HepG2 (cell line): Measurements from ENCODE around the gene COL4A2. TPM values are rescaled to one million over a fixed set of nuclear protein-coding genes. Genes with fewer than 3 reads are reported as not detected.

ENCODE experiments used
- ATAC-seq: fragments of 200-7000 bp; cut with Tn5 transposase; 3 replicates; pipeline ENCODE4 v1.9.1; 2020; ENCODE audit warnings: mild to moderate bottlenecking, moderate library complexity
- BruUV-seq: library from RNA; stranded (reverse); fragments of 400-500 nt; replicated peaks from 2 replicates; lab custom pipeline; 2021; lab: Mats Ljungman, UMichigan
- CTCF ChIA-PET: fragments of 300-600 bp; formaldehyde crosslinking; extraction: SDS; loops from one replicate; lab custom pipeline; 2021; ENCODE audit warnings: low total read pairs, inconsistent platforms, low intra/inter-chr PET ratio; lab: Yijun Ruan, JAX
- POLR2A ChIA-PET: fragments of 350-600 bp; sonication (Branson Sonifier 250); formaldehyde crosslinking; loops from one replicate; lab custom pipeline; 2020; ENCODE audit warnings: antibody characterized with exemption, inconsistent platforms; lab: Yijun Ruan, JAX
- DNase-seq: peaks from one replicate; pipeline ENCODE4 v3.0.0-alpha.2; 2015; ENCODE audit warnings: low spot score
- FAIRE-seq: peaks from 3 replicates; lab custom pipeline; 2011; peaks lifted over from hg19 to GRCh38; lab: Jason Lieb, UNC
- H2AFZ ChIP-seq: one replicate; pipeline ENCODE4 v1.6.1; 2011; ENCODE audit warnings: low read length, inconsistent platforms
- H3K27ac ChIP-seq: fragments of 300-600 bp; 3 replicates; pipeline ENCODE4 v1.8.0; 2011; ENCODE audit warnings: mixed run types, mild to moderate bottlenecking, mixed read lengths, low read length, inconsistent platforms; ENCODE audit not compliant: insufficient read depth; ENCODE audit errors: extremely low read length
- H3K27me3 ChIP-seq, 2 experiments: fragments of 200-600 bp in 1 of 2; 2 replicates in 1 of 2; 3 replicates in 1 of 2; pipeline versions ENCODE4 v1.6.0 to v1.8.0; 2011; ENCODE audit warnings: low read length in 2 of 2, mild to moderate bottlenecking in 2 of 2, moderate library complexity in 2 of 2, inconsistent platforms in 1 of 2; ENCODE audit not compliant: insufficient read depth in 2 of 2, control insufficient read depth in 1 of 2
- H3K36me3 ChIP-seq, 2 experiments: fragments of 200-600 bp in 1 of 2; replicated peaks in 1 of 2; 2 replicates in 1 of 2; 3 replicates in 1 of 2; pipeline versions ENCODE4 v1.5.1 to v1.8.0; 2011; ENCODE audit warnings: low read length in 2 of 2, inconsistent platforms in 1 of 2; ENCODE audit not compliant: insufficient read depth in 2 of 2, control insufficient read depth in 1 of 2
- H3K4me1 ChIP-seq: 2 replicates; pipeline ENCODE4 v1.5.1; 2012; ENCODE audit warnings: low read length, inconsistent platforms; ENCODE audit not compliant: insufficient read depth
- H3K4me2 ChIP-seq: 2 replicates; pipeline ENCODE4 v1.6.0; 2011; ENCODE audit warnings: low read depth, low read length, inconsistent platforms
- H3K4me3 ChIP-seq, 3 experiments: fragments of 200-600 bp in 1 of 3; sonication (generic), shearing (Covaris generic) in 1 of 3; replicated peaks in 1 of 3; 2 replicates each; pipeline ENCODE4 v1.5.1; 2011 to 2016; ENCODE audit warnings: low read length in 3 of 3, inconsistent platforms in 2 of 3, low read depth in 2 of 3, mild to moderate bottlenecking in 2 of 3, control low read depth in 1 of 3, mixed read lengths in 1 of 3; ENCODE audit not compliant: insufficient read depth in 1 of 3
- H3K79me2 ChIP-seq: one replicate; pipeline ENCODE4 v1.6.1; 2011; ENCODE audit warnings: low read length, inconsistent platforms; ENCODE audit not compliant: insufficient read depth
- H3K9ac ChIP-seq: 2 replicates; pipeline ENCODE4 v1.6.0; 2011; ENCODE audit warnings: mild to moderate bottlenecking, low read depth, low read length, inconsistent platforms; ENCODE audit not compliant: insufficient read depth
- H3K9me3 ChIP-seq: 2 replicates; pipeline ENCODE4 v1.5.1; 2012; ENCODE audit warnings: mild to moderate bottlenecking, low read length
- H4K20me1 ChIP-seq: 2 replicates; pipeline ENCODE4 v1.6.0; 2011; ENCODE audit warnings: inconsistent platforms, mild to moderate bottlenecking, low read length, moderate library complexity; ENCODE audit not compliant: insufficient read depth
- FLYWCH1 ChIP-seq: sonication (generic); formaldehyde crosslinking; IDR thresholded peaks from 2 replicates; pipeline ENCODE4 v1.8.1; 2023; ENCODE audit warnings: mild to moderate bottlenecking, missing genetic modification reagents
- IRF9 ChIP-seq: sonication (generic); formaldehyde crosslinking; IDR thresholded peaks from 2 replicates; pipeline ENCODE4 v1.8.0; 2022; ENCODE audit warnings: missing genetic modification reagents, mild to moderate bottlenecking, borderline replicate concordance
- KDM3A ChIP-seq: IDR thresholded peaks from 2 replicates; pipeline ENCODE4 v1.6.1; 2018; ENCODE audit warnings: low read depth, missing compliant biosample characterization
- TARDBP ChIP-seq: sonication (generic); formaldehyde crosslinking; IDR thresholded peaks from 2 replicates; pipeline ENCODE4 v1.8.0; 2022; ENCODE audit warnings: mild to moderate bottlenecking, missing genetic modification reagents
- ZBTB40 ChIP-seq, 2 experiments: fragments of 450-650 bp in 1 of 2; sonication (generic) in 1 of 2; formaldehyde crosslinking in 1 of 2; IDR thresholded peaks; 2 replicates each; pipeline versions ENCODE4 v1.6.1 to v1.8.0; 2016 to 2022; ENCODE audit warnings: antibody characterized with exemption in 1 of 2, mild to moderate bottlenecking in 1 of 2, missing genetic modification reagents in 1 of 2
- ZNF557 ChIP-seq: sonication (generic); formaldehyde crosslinking; IDR thresholded peaks from 2 replicates; pipeline ENCODE4 v1.4.0; 2020; ENCODE audit warnings: missing genetic modification reagents
- ZNF674 ChIP-seq: sonication (generic); formaldehyde crosslinking; IDR thresholded peaks from 2 replicates; pipeline ENCODE4 v1.5.0; 2020; ENCODE audit warnings: low read depth, mild to moderate bottlenecking, missing genetic modification reagents
- ZSCAN12 ChIP-seq: sonication (generic); formaldehyde crosslinking; IDR thresholded peaks from 2 replicates; pipeline ENCODE4 v1.9.0; 2021; ENCODE audit warnings: mild to moderate bottlenecking, missing genetic modification reagents
- WGBS: methylation state at CpG from one replicate; pipeline ENCODE4 v1.1.6; 2017; ENCODE audit warnings: low lambda C conversion rate; 5-methylcytosine and 5-hydroxymethylcytosine counted together
- in situ Hi-C: cut with HindIII; loops from 2 replicates; pipeline ENCODE4 v1.10.0; 2017; ENCODE audit warnings: low pct_unique_long_range_greater_than_20kb; ENCODE audit not compliant: extremely low pct_ligation_motif_present
- intact Hi-C: fragments of 100-400 bp; cut with micrococcal nuclease; formaldehyde crosslinking; loops from one replicate; pipeline ENCODE4 v1.10.0; 2022; ENCODE audit not compliant: unreplicated experiment
- polyA plus RNA-seq, 8 experiments: library from polyadenylated mRNA; depleted of rRNA in 3 of 8; stranded (reverse) in 7 of 8; unstranded in 1 of 8; fragments of >200 nt; fragmentation: Illumina TruSeq in 4 of 8; extraction: Trizol in 4 of 8; gene quantifications; 2 replicates each; pipeline versions ENCODE4 v1.2.1 to v1.2.3, GENCODE V29; 2011 to 2016; ENCODE audit warnings: low read depth in 4 of 8, missing spikeins in 1 of 8, mixed read lengths in 1 of 8; ENCODE audit not compliant: insufficient read depth in 1 of 8
- total RNA-seq, 5 experiments: library from RNA; depleted of rRNA; stranded (reverse); fragments of >200 nt; fragmentation: Illumina TruSeq; extraction: Trizol; gene quantifications; 2 replicates each; pipeline ENCODE4 v1.2.3, GENCODE V29; 2016; ENCODE audit warnings: low read depth in 1 of 5
- TF ChIP-seq, protein P1 (sequence below): IDR thresholded peaks from 2 replicates; pipeline ENCODE4 v1.6.1; 2012; ENCODE audit warnings: low read depth, low read length, improper control_type of control experiment

COL4A2 gene
- total and polyA plus RNA-seq, 2 of the 13 experiments (the other 11 are each of a cell fraction or from before 2014, with no cell fraction given), result 0.22 to 1.9 TPM

- intact Hi-C loops, result no loop called here
- H3K9me3 ChIP-seq, result no peaks in the 10 kb centered on the region
- H3K9ac ChIP-seq, result no peak overlapping the region
- H3K4me3 ChIP-seq, result no peak overlapping the region
- 18% methylated on average over 4 of the region's 4 CpGs for WGBS
- no peaks in the 10 kb centered on the region for H3K79me2 ChIP-seq
- FAIRE-seq (no peak), DNase-seq (no peak), ATAC-seq (no peak)
- H3K27me3 ChIP-seq, result peaks cover 2 to 58% of the 10 kb centered on the region in 2 experiments; a peak in 4 of 5 replicates
- no peak overlapping the region for H3K27ac ChIP-seq
- in situ Hi-C loops, result no loop called here
- no peaks in the 10 kb centered on the region for H3K36me3 ChIP-seq
- BruUV-seq, result no TSS peak
- H4K20me1 ChIP-seq, result no peaks in the 10 kb centered on the region
- H3K4me1 ChIP-seq, result no peaks in the 10 kb centered on the region
- ChIA-PET CTCF (no interaction called here), POLR2A (no interaction called here)
- H3K4me2 ChIP-seq, result no peak overlapping the region
- no peak overlapping the region for H2AFZ ChIP-seq
- TF ChIP-seq ZNF557 (CRISPR knock-in tag) (no peak), ZBTB40 (IDR thresholded peaks at IDR 0.05) (no peak), ZBTB40 (CRISPR knock-in tag; IDR thresholded peaks at IDR 0.05) (no peak), ZSCAN12 (no peak), TARDBP (CRISPR knock-in tag) (no peak), IRF9 (no peak), FLYWCH1 (CRISPR knock-in tag) (no peak), KDM3A (CRISPR knock-in tag) (no peak), ZNF674 (CRISPR knock-in tag) (no peak)
- TF ChIP-seq, protein P1, sequence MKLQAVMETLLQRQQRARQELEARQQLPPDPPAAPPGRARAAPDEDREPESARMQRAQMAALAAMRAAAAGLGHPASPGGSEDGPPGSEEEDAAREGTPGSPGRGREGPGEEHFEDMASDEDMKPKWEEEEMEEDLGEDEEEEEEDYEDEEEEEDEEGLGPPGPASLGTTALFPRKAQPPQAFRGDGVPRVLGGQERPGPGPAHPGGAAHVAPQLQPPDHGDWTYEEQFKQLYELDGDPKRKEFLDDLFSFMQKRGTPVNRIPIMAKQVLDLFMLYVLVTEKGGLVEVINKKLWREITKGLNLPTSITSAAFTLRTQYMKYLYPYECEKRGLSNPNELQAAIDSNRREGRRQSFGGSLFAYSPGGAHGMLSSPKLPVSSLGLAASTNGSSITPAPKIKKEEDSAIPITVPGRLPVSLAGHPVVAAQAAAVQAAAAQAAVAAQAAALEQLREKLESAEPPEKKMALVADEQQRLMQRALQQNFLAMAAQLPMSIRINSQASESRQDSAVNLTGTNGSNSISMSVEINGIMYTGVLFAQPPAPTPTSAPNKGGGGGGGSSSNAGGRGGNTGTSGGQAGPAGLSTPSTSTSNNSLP, result no peak
Observed at GRCh38 chr13:110393761-110394160, 86.7 kb downstream of the COL4A2 start.
